ENCODE data around the gene SPTB. TPM values are rescaled to one million over a fixed set of nuclear protein-coding genes. Genes with fewer than 3 reads are reported as not detected.

The SPTB gene
- total and polyA plus RNA-seq, 9 of the 15 experiments (the other 6 are each of a cell fraction or from before 2014, with no cell fraction given) = 0.21 to 45.9 (median 11.7) TPM

- TF ChIP-seq TCF15 (CRISPR knock-in tag; IDR thresholded peaks at IDR 0.05) (no peak), YY1 (IDR thresholded peaks at IDR 0.05; ENCODE audit: borderline replicate concordance in 1 of 3, control insufficient read depth in 1 of 3, extremely low read depth in 1 of 3, insufficient read depth in 3 of 3, insufficient read length in 1 of 3, insufficient replicate concordance in 2 of 3, low read depth in 1 of 3, low read length in 2 of 3) (peak in 1 of 3 experiments; percentile 18), ATF4 (CRISPR knock-in tag; IDR thresholded peaks at IDR 0.05) (no peak), MED1 (CRISPR knock-in tag; IDR thresholded peaks at IDR 0.05; ENCODE audit: borderline replicate concordance) (no peak), ZBTB5 (IDR thresholded peaks at IDR 0.05) (no peak), HNRNPH1 (optimal IDR thresholded peaks at IDR 0.05; ENCODE audit: low read depth, low read length) (no peak), ZNF696 (CRISPR knock-in tag; conservative IDR thresholded peaks at IDR 0.05) (no peak), SMARCE1 (IDR thresholded peaks at IDR 0.05) (peak; percentile 81), TSHZ1 (CRISPR knock-in tag; IDR thresholded peaks at IDR 0.05) (no peak), FOXA3 (CRISPR knock-in tag; conservative IDR thresholded peaks at IDR 0.05 in 1 of 2, IDR thresholded peaks at IDR 0.05 in 1 of 2) (no peak), PRMT5 (CRISPR knock-in tag; IDR thresholded peaks at IDR 0.05) (no peak), LCOR (CRISPR knock-in tag; IDR thresholded peaks at IDR 0.05) (no peak), GTF2B (IDR thresholded peaks at IDR 0.05; ENCODE audit: extremely low read depth, insufficient read length) (no peak), BRD9 (IDR thresholded peaks at IDR 0.05; ENCODE audit: low read depth, partially characterized antibody) (no peak), CBFA2T3 (IDR thresholded peaks at IDR 0.05) (peak; percentile 91), GABPB2 (CRISPR knock-in tag; conservative IDR thresholded peaks at IDR 0.05) (no peak), SMC3 (conservative IDR thresholded peaks at IDR 0.05; ENCODE audit: insufficient read depth, low read depth, low read length) (no peak), ZNF644 (tag; IDR thresholded peaks at IDR 0.05; ENCODE audit: low read depth) (0 out of 2 replicates have a peak, but pooled peaks have one; percentile 38)
Measured at GRCh38 chr14:64841772-64842750, 37.6 kb downstream of the SPTB start (continued).

Measured in K562 (cell line).